Measurements from ENCODE around the gene RTRAF. TPM values are rescaled to one million over a fixed set of nuclear protein-coding genes. Genes with fewer than 3 reads are reported as not detected.

The RTRAF gene
- total and polyA plus RNA-seq, 2 of the 8 experiments (the other 6 are each of a cell fraction or from before 2014, with no cell fraction given): 149 to 359 TPM

GRCh38 chr14:52020866-52021717 is 31.7 kb downstream of the RTRAF start:
- H4K8ac ChIP-seq (ENCODE audit: extremely low read depth, insufficient read depth, low read length): no peak overlapping the region
- FAIRE-seq: no peak
- H3K36me3 ChIP-seq (ENCODE audit: control insufficient read depth in 2 of 4, insufficient read depth in 4 of 4, low read length in 3 of 4): no peaks in the 10 kb centered on the region
- H2BK5ac ChIP-seq (ENCODE audit: low read depth, low read length): peak overlapping the region; percentile 40; the same call in 1 of the 2 replicates
- no peaks in the 10 kb centered on the region for H3K9me3 ChIP-seq (ENCODE audit: insufficient read depth in 2 of 2, low read depth in 1 of 2, low read length in 1 of 2)
- no peaks in the 10 kb centered on the region for H3K79me2 ChIP-seq (ENCODE audit: control insufficient read depth in 1 of 2, insufficient read depth in 2 of 2, low read length in 2 of 2)
- POLR2A ChIA-PET (ENCODE audit: partially characterized antibody): no interaction called here
- no peak overlapping the region for H3K4ac ChIP-seq (replicated peaks; ENCODE audit: insufficient read length, low read depth, low read length)
- CTCF ChIA-PET (ENCODE audit: partially characterized antibody): interaction anchor here (1.0 to 2.5 kb wide), 9 partner anchors 10 to 111 kb away, joined by 3 to 13 read pairs (median 5); no protein-coding TSS in a partner anchor
- no peak overlapping the region for H3K4me3 ChIP-seq (ENCODE audit: extremely low read depth in 1 of 4, insufficient read depth in 2 of 4, low read depth in 3 of 4, low read length in 4 of 4)
- WGBS, 2 experiments (ENCODE audit: extremely low coverage in 1 of 2, insufficient coverage in 1 of 2, insufficient read length in 1 of 2, insufficient replicate concordance in 2 of 2, low coverage in 1 of 2, low lambda C conversion rate in 2 of 2, missing lambda C conversion rate in 1 of 2): 73 to 100% methylated on average over 1 to 7 of the region's 7 CpGs
- H3K14ac ChIP-seq (ENCODE audit: insufficient read length): no peak overlapping the region
- no peak overlapping the region for H2BK120ac ChIP-seq (replicated peaks; ENCODE audit: low read depth, low read length)
- H3K23me2 ChIP-seq (ENCODE audit: low read depth, low read length): no peaks in the 10 kb centered on the region
- TF ChIP-seq RAD21 (IDR thresholded peaks at IDR 0.05 in 1 of 2, conservative IDR thresholded peaks at IDR 0.05 in 1 of 2; ENCODE audit: low read depth in 2 of 2, low read length in 2 of 2): peak in 1 of 2 experiments; percentile 10; a peak in 1 of 4 replicates
- TF ChIP-seq BCL11A (IDR thresholded peaks at IDR 0.05; ENCODE audit: low read depth in 2 of 2, low read length in 2 of 2): no peak
- no peak overlapping the region for H2AFZ ChIP-seq (ENCODE audit: low read length)
- H2BK15ac ChIP-seq (ENCODE audit: low read length): no peak overlapping the region
- H3K9ac ChIP-seq (replicated peaks in 1 of 4; ENCODE audit: extremely low read depth in 1 of 4, low read depth in 3 of 4, low read length in 3 of 4): no peak overlapping the region
- peak overlapping the region; percentile 20 for H4K91ac ChIP-seq (replicated peaks; ENCODE audit: insufficient read length, low read length)
- H3K23ac ChIP-seq (ENCODE audit: insufficient read length): no peak overlapping the region
- no peaks in the 10 kb centered on the region for H3K79me1 ChIP-seq (ENCODE audit: low read depth, low read length)
- peak overlapping the region; percentile 78; the same call in 1 of the 2 replicates for H2BK12ac ChIP-seq (ENCODE audit: low read depth, low read length)
- H3K4me2 ChIP-seq (ENCODE audit: insufficient read depth in 1 of 2, low read depth in 2 of 2, low read length in 2 of 2): no peak overlapping the region
- H4K5ac ChIP-seq (ENCODE audit: insufficient read length, low read depth, low read length): no peak overlapping the region
- H3K27me3 ChIP-seq (replicated peaks in 1 of 4; ENCODE audit: control insufficient read depth in 3 of 4, extremely low read depth in 1 of 4, insufficient read depth in 3 of 4, low read length in 3 of 4): no peaks in the 10 kb centered on the region
- H2AK5ac ChIP-seq (ENCODE audit: low read depth, low read length): 0 out of 2 replicates have a peak overlapping the region, but pooled peaks have one; percentile 75
- no peaks in the 10 kb centered on the region for H4K20me1 ChIP-seq (replicated peaks in 1 of 2; ENCODE audit: control insufficient read depth in 1 of 2, insufficient read depth in 2 of 2, low read length in 2 of 2)
- no peak overlapping the region for H3K18ac ChIP-seq (ENCODE audit: extremely low read depth, low read length)
- no peak overlapping the region for H2BK20ac ChIP-seq (ENCODE audit: low read length)
- H3K27ac ChIP-seq (ENCODE audit: low read depth, low read length): no peak overlapping the region
- H3K4me1 ChIP-seq (replicated peaks in 1 of 4; ENCODE audit: control insufficient read depth in 3 of 4, insufficient read depth in 4 of 4, low read length in 3 of 4): peaks cover 0 to 7% (median 4%) of the 10 kb centered on the region in 4 experiments; a peak in 2 of 7 replicates
- no peak overlapping the region for H3K56ac ChIP-seq (replicated peaks; ENCODE audit: insufficient read length, low read depth, low read length)
- DNase-seq (ENCODE audit: low read depth in 1 of 2, low spot score in 2 of 2): no peak

Data from H1 (cell line).